DLD1 (cell line): ENCODE measurements around the gene FNBP1.

Experiments
- in situ Hi-C: cut with HindIII; loops from 2 replicates; pipeline ENCODE4 v1.10.0; 2017; ENCODE audit warnings: low sequenced_read_pairs

The FNBP1 gene

DNA sequence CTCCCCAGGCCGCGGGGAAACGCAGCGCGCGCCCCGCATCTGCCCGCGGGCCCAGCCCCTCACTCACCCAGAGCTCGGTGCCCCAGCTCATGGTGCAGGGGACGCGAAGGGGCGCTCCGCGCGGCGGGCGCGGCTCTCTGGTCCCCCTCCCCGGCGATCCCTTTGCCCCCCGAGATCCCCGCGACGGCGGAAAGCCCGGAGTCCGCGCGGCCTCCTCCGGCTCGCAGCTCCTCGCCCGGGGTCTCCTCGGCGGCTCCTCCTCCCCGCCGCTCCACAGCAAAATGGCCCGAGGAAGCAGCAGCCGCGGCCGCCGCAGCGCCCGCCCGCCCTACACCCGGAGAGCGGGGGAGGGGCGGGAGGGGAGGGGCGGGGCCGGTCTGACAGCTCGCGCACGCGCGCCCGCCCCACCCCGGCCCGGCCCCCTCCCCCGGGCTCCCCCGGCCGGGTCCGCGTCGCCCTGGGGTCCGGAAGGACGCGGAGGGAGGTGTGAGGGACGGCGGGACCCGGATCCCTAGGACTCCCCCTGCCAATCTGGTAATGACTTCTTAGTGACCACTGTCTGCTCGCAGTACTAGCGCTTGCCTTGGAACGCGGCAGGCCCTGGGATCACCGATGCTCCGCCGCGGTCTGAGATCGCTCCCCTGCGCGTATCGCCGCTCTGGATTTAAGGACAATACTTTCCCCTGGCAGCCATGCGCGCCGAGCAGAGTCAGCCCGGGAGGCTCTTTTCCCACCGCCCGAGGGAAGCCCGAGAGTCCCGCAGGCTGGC is at the start of gene FNBP1:
FNBP1 (minus strand) TSS at position 305 of the 769 bp plus-strand sequence; CDS start at position 91, 214 bp downstream.
- in situ Hi-C loops = no loop called here

DNA sequence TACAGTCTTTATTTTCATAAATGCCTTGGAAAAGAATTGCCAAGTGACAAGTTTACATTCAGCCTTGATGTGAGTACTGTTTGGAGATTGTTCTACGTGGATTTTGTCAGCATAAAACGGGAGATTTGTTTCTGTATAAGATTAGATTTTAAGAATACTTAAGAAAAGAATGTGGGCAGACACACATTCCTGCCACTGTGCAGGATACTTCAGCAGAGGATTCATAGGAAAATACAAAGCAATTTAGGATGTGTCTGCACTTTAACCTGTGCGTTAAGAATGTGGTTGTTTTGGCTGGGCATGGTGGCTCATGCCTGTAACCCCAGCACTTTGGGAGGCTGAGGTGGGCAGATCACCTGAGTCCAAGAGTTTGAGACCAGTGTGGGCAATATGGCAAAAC is 47.9 kb upstream of the FNBP1 start:
- in situ Hi-C loops = no loop called here

DNA sequence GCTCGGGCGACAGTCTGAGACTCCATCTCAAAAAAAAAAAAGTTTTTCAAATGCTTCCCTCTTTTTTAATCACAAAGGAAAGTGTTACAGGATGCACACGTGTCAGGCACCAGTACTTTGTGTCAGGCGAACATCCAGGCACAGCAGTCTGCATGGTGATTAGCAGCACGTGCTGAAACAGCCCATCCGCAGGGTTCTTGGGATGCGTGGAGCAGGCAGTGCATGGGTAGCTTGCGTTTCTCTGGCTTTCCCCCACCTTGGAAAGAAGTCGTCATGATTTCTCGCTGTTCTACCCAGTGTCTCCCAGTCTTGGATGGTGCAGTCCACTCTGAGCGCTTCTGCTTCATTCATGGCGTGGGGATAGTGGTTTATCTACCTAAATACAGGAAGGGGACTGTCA is 46.2 kb upstream of the FNBP1 start:
- in situ Hi-C loops = no loop called here

DNA sequence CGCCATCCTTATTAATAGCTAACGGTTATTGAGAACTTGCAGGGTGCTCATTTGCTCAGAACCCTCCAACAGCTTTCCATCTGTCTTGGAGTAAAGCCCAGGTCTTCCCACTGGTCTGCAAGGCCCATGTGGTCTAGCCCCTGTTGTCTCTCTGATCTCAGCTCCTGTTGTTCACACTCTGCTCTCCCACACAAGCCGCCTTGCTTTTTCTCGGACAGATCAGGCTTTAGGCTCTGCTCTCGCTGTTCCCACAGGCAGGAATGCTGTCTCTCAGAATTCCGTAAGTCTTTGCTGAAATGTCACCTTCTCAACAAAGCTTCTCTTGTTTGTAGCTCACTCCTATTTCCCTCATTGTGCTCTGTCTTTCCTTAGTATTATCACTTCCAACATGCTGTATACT is 45.1 kb upstream of the FNBP1 start:
- in situ Hi-C loops = no loop called here

DNA sequence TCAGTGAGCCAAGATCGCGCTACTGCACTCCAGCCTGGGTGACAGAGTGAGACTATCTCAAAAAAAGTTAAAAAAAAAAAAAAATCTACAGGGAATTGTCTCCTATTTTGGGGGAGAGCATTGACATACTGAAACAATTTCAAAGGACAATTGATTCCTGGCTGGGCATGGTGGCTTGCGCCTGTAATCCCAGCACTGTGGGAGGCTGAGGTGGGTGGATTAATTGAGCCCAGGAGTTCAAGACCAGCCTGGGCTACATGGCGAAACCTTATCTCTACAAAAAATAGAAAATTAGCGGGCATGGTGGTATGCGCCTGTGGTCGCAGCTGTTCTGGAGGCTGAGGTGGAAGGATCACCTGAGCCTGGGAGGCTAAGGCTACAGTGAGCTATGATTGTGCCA is 41.3 kb upstream of the FNBP1 start:
- in situ Hi-C loops = no loop called here

DNA sequence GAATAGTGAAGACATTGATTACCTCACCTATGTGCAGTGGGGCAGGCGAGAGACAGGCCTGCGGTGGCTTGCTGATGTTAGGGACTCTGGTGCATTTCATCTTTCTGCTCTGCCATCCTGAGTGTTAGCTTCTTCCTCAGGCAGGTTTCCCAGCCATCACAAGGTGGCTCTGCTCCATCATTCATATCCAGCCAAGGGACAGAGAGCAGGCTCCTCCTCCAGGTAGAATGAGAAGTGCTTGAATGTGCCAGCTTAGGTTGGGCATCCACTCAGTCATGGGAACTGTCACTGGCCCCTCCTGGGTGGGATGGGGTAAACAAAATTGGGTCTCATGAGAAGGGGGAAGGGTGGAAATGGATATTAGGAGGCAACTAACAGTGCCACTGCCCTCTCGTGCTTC is 35.6 kb upstream of the FNBP1 start:
- in situ Hi-C loops = no loop called here

DNA sequence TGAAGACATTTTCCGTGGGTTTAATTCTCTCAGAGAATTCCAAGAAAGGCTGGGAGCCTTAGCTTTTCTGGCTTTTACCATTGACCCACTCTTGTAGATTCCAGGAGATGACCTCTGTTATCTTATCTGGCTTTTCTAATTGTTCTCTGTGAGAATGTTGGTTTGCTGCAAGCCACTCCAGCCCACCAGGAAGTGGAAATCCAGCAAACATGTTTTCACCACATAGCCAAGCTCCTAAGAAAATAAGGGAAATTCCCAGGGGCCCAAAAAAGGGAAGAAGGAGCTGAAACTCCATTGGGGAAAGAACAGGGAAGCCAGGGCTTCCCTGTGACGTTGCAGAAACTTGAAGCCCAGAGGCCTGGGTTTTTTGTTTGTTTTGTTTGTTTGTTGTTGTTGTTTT is 30.4 kb upstream of the FNBP1 start:
- in situ Hi-C loops = no loop called here

DNA sequence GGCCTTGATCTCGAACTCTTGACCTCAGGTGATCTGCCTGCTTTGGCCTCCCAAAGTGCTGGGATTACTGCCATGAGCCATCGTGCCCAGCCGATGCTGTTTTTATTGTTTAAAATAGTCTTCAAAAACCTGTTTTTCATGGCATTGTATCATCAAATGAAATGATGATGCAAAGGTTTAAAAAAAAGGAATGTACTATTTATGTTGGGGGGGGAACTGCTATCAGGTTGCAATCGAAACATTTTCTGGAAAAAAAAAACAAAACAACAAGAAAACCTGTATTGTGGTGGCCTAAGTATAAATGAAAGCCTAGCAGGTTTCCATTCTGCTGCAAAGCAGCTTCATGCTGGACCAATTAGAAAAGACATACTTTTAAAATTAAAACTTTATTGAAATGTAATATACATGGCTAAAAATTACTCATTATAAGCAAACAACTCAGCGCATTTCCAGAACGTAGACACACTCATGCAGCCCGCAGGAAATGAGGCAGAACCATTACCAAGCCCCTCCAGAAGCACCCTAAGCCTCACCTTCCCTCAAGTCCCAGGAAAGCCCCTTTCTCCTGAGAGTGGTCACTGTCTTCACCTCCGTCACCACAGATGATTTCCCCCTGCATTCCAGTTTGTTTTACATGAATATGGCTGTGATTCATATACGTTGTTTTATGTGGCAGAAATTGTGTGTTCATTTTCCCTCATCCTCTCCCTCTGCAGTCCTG is 29.7 kb upstream of the FNBP1 start:
- in situ Hi-C loops = no loop called here

DNA sequence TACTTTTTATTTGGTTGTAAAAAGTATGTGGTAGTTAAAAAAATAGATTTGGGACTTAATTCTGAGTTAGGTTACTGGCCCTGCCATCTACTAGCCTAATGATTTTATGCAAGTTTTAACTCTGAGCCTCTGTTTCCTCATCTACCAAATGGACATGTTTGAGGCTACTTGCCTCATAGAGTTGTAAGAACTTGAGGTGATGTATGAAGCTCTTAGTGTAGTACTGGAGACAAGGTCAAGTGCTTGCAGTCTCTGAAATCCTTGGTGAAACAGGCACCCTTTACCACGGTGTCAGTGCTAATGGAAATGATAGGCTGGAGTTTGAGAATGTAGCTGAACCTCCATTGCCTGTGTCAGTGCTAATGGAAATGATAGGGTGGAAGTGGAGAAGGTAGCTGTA is 26.1 kb upstream of the FNBP1 start:
- in situ Hi-C loops = no loop called here

DNA sequence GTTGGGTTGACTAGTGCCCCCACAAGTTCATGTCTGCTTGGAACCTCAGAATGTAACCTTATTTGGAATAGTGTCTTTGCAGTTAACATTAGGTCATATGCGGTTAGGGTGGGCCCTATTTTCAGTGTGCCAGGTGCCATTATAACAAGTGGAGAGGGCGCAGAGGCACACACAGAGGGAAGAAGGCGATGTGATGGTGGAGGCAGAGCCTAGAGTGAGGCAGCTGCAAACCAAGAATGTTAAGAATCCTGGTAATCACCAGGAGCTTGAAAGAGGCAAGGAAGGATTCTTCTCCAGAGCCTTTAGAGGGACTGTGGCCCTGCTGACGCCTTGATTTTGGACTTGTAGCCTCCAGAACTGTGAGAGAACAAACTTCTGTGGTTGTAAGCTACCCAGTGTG is 21.6 kb upstream of the FNBP1 start:
- in situ Hi-C loops = no loop called here

DNA sequence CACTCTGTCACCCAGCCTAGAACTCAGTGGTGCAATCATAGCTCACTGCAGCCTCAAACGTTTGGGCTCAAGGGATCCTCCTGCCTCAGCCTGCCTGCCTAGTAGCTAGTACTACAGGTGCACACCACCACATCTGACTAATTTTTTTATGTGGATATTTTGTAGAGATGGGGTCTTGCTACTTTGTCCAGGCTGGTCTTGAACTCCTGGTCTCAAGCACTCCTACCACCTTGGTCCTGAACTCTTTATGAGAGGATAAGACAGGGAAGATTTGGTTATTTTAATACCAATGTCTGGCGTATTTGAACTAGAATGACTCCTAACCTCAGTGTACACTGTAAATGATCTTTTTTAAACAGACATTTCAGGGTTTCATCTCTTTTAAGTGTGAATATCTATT is 19.8 kb upstream of the FNBP1 start:
- in situ Hi-C loops = no loop called here

DNA sequence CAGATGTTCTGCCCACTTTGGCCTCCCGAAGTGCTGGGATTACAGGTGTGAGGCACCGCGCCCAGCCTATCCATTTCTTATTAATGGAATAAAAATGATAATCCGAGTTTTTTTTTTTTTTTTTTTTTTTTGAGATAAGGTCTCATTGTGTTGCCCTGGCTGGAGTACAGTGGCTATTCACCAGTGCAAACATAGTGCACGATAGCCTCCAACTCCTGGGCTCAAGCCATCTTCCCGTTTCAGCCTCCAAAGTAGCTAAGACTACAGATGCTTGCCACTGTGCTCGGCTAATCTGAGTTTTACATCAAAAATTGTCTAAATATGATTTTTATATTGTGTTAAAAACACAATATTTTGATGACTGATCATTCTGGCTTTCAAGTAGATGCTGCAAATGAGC is 17.3 kb upstream of the FNBP1 start:
- in situ Hi-C loops = no loop called here

DNA sequence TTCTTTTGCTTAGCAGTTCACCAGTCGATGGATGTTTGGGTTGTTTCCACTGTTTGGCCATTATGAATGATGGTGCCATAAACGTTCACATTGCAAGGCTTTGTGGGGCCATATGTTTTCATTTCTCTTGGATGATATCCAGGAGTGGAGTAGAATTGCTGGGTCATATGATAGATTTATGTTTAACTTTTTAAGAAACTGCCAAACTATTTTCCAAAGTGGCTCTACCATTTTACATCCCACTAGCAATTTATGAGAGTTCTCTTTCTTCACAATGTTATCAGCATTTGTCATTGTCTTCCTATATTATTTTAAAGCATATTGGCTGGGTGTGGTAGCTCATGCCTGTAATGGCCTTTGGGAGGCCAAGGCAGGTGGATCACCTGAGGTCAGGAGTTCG is 15.9 kb upstream of the FNBP1 start:
- in situ Hi-C loops = no loop called here

DNA sequence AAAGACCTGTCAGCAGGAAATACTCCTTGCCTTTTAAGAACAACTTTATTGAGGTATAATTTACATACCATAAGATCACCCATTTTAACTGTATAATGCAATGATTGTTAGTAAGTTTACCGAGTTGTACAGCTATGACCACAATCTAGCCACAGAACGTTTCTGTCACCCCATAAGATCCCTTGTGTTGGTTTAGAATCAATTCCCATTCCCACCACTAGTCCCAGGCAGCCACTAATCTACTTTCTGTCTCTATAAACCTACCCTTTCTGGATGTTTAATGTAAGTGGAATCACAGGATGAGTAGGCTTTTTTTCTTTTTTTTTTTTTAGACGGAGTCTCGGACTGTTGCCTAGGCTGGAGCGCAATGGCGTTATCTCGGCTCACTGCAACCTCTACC is 15.2 kb upstream of the FNBP1 start:
- in situ Hi-C loops = no loop called here

DNA sequence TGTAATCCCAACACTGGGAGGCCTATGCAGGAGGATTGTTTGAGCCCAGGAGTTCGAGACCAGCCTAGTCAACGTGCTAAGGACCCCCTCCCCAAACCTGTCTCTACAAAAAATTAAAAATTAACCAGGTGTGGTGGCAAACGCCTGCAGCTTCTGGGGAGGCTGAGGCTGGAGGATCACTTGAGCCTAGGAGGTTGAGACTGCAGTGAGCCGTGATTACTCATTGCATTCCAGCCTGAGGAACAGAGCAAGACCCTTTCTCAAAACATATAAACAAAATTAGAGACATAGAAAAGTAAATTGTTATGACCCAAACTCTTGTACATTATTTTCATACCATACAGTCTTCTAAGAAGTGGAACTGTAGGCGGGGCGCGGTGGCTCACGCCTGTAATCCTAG is 11.8 kb upstream of the FNBP1 start:
- in situ Hi-C loops = no loop called here

DNA sequence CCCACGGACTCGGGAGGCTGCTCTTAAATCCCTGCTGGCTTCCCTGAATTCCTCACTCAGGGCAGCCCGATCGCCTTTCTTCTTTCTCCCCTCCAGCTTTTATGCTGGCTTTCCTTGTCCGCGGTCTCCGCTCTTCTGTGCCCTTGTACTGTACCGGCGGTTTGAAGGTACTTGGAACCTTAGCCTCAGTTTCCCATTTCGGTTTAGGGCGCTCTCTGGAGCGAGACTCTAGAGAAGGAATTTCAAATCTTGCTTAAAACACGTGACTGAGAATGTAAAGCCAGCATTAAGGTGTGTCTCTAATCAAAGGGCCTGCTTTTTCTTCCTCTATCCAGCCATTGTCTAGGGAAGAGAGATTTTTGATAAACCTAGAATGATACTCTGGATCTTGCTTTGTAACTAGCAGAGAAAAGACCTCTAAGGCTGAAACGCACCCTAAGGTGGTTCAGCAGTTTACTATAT is 11.4 kb upstream of the FNBP1 start:
- in situ Hi-C loops = no loop called here

DNA sequence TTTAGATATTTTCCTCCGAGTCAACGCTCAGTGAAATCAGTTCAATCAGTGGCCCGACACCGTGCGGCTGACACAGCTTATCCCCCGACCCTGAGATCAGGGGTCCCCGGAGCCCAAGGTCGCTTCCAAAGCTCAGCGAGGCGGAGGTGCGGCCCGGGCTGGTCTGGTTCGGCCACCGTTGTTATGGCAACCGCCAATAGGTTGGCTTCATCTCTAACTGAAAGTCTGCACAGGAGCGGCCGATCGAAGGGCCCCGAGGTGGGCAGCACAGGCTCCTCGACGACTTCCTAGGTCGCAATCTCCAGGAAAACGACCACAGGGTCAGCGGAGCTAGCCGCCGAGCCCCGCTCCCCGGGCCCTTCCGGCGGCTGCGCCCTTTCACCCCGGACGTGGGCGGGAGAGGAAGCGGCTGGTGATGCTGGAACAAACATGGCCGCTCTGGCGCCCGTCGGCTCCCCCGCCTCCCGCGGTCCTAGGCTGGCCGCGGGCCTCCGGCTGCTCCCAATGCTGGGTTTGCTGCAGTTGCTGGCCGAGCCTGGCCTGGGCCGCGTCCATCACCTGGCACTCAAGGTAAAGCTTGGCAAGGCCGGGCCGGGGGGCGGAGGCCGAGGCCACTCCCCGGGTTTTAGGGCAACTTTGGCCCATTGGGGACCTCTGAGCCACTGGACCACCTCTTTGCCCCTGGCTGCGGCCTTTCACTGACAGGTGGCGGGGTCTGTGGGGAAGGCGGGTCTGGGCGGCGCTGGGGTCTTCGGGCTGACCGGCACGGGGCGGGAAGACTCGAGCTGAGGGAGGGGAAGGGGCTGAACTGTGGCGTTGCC is 10.7 kb upstream of the FNBP1 start, which contains the start of gene GPR107:
GPR107 (plus strand) TSS at position 403 of the 821 bp plus-strand sequence; CDS start at position 430, 27 bp downstream.
- in situ Hi-C loops = no loop called here

DNA sequence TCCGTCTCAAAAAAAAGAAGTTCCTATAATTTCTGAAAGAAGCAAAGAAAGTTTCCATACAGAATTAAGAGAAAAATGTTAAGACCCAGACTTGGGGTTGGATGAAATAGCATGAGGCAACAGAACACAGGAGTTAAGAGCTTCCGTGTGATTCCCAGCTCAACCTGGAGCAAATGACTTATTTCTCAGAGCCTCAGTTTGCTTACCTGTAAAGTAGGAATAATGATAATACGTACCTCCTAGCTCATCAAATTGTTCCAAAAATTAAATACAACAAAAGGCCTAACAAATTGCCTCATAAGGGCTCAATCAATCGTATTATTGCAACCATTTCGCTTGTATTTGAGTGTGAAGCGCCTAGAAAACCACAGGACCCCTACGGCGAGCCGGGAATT is 10.1 kb upstream of the FNBP1 start:
- in situ Hi-C loops = no loop called here

DNA sequence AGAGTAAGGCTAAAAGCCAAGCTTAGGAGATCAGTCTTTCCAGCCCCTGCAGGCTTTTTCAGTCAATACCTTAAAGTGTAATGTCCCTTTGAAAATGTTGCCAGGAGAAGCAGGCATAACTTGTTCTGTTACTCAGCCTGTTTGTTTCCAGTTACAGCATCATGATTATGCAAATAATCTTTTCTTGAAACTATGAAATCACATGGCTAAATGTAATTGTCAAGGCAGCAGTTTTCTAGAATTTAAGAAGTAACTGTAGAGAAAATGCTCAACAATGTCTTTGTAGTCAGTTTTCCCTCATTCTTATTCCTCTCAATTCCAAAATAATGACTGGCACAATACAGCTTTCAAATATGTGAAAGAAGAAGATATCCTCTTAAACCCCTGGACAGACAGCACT is 8.9 kb upstream of the FNBP1 start:
- in situ Hi-C loops = no loop called here

DNA sequence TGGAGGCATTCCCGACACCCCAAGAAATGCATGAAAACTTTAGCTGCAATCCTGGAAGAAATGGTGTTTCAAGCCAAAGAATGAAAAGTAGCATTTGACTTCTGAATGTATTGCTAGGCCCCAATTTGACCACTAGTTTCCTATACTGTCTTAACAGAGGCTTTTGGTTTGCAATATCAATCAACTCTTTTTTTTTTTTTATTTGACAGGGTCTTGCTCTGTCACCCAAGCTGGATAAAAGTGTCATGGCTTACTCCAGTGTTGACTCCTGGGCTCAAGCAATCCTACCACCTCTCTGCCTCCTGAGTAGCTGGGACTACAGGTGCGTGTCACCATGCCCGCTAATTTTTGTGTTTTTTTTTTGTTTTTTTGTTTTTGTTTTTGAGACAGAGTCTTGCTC is 7.5 kb upstream of the FNBP1 start:
- in situ Hi-C loops = no loop called here

DNA sequence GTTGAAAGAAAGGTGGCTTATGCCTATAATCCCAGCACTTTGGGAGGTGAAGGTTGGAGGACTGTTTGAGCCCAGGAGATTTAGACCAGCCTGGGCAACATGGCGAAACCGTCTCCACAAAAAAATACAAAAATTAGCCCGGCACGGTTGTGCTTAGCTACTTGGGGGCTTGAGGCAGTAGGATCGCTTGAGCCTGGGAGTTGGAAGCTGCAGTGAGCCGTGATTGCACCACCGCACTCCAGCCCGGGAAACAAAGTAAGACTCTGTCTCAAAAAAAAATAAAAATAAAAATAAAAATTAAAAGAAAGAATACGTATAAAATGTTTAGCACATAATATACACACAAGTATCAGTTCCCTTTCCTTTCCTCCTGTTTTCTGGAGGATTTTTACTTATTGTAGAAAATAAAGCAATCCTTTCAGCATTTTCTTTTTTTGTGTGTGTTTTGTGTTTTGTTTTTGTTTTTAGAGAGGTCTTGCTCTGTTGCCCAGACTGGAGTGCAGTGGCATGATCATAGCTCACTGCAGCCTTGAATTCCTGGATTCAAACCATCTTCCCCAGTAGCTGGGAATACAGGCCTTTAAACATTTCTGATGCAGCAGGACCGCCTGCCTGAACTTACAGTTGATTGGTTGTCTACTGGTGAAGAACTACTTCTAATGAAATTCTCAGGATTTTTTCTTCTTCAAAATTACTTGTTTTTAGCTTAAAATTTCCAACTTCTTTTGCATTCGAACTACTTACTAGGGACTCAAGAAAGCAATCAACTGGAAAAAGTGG is 6.6 kb upstream of the FNBP1 start:
- in situ Hi-C loops = no loop called here
